Right atrium auricular region (tissue), 2 donors: ENCODE data around the gene ZNF362. TPM values are rescaled to one million over a fixed set of nuclear protein-coding genes. Genes with fewer than 3 reads are reported as not detected.

Experiments
- DNase-seq: peaks from one replicate; pipeline ENCODE4 v3.0.0-alpha.2; 2019; ENCODE audit warnings: low spot score
- H3K27ac ChIP-seq, 2 donors: fragments of 200-600 bp; sonication (generic); 1 replicate in 1 of 2; 2 replicates in 1 of 2; pipeline ENCODE4 v1.5.1; 2016 to 2019
- H3K27me3 ChIP-seq, 2 donors: fragments of 200-600 bp; sonication (generic); one replicate each; pipeline versions ENCODE4 v1.5.1 to v1.6.0; 2017 to 2019
- H3K36me3 ChIP-seq: fragments of 200-600 bp; sonication (generic); one replicate; pipeline ENCODE4 v1.5.1; 2016
- H3K4me1 ChIP-seq, 2 donors: fragments of 200-600 bp; sonication (generic); one replicate each; pipeline versions ENCODE4 v1.5.1 to v1.6.0; 2017 to 2019
- H3K4me3 ChIP-seq, 2 donors: fragments of 200-600 bp; sonication (generic); 1 replicate in 1 of 2; 2 replicates in 1 of 2; pipeline ENCODE4 v1.5.1; 2017 to 2019; ENCODE audit warnings: mild to moderate bottlenecking in 1 of 2, moderate library complexity in 1 of 2
- H3K9me3 ChIP-seq, 2 donors: fragments of 200-600 bp; sonication (generic); one replicate each; pipeline ENCODE4 v1.5.1; 2019
- total RNA-seq, 2 donors: library from RNA; depleted of rRNA; stranded (reverse); fragments of >200 nt; gene quantifications; one replicate each; pipeline ENCODE4 v1.1.0, GENCODE V29; 2016
- TF ChIP-seq, protein P1 (sequence below), 2 donors: fragments of 200-600 bp; sonication (generic); IDR thresholded peaks; one replicate each; pipeline ENCODE4 v1.5.1; 2019; ENCODE audit warnings: antibody characterized with exemption in 2 of 2

ZNF362 gene
- total RNA-seq, 2 donors from 2014 or later = 23.5 to 50.5 TPM

- DNase-seq = no peak
- Histone ChIP-seq H3K4me3 (no peak overlapping the region), H3K27me3 (no peaks in the 10 kb centered on the region), H3K9me3 (no peaks in the 10 kb centered on the region), H3K36me3 (no peaks in the 10 kb centered on the region), H3K4me1 (no peaks in the 10 kb centered on the region), H3K27ac (no peak overlapping the region)
- TF ChIP-seq, protein P1, sequence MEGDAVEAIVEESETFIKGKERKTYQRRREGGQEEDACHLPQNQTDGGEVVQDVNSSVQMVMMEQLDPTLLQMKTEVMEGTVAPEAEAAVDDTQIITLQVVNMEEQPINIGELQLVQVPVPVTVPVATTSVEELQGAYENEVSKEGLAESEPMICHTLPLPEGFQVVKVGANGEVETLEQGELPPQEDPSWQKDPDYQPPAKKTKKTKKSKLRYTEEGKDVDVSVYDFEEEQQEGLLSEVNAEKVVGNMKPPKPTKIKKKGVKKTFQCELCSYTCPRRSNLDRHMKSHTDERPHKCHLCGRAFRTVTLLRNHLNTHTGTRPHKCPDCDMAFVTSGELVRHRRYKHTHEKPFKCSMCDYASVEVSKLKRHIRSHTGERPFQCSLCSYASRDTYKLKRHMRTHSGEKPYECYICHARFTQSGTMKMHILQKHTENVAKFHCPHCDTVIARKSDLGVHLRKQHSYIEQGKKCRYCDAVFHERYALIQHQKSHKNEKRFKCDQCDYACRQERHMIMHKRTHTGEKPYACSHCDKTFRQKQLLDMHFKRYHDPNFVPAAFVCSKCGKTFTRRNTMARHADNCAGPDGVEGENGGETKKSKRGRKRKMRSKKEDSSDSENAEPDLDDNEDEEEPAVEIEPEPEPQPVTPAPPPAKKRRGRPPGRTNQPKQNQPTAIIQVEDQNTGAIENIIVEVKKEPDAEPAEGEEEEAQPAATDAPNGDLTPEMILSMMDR (IDR thresholded peaks at IDR 0.05) = no peak
Observed at GRCh38 chr1:33241866-33242265, 14.4 kb upstream of the ZNF362 start.

DNA sequence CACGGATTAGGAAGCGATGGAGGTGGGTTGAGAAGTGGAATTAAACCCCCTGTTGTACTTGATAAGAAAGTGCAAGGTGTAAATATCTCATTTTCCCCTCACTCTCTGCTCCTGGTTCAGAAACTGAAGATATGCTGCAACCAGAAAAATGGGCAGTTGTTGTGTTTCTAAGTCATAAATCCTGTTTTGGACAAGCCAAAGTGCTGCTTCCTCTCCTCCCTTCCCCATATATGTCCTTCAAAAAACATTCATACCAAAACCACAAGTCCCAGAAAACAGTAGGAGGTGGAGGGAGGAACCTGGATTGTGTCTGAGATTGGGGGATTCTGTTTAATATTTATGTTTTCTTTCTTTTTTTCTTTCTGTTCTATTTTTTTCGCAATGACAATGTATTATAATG, 13.6 kb upstream of the ZNF362 start:
- Histone ChIP-seq H3K27me3 (no peaks in the 10 kb centered on the region), H3K9me3 (no peaks in the 10 kb centered on the region), H3K4me3 (no peak overlapping the region), H3K36me3 (no peaks in the 10 kb centered on the region), H3K4me1 (no peaks in the 10 kb centered on the region), H3K27ac (no peak overlapping the region)
- DNase-seq = no peak
- TF ChIP-seq, protein P1 (IDR thresholded peaks at IDR 0.05) = no peak

- no peak for DNase-seq
- Histone ChIP-seq H3K27me3 (no peaks in the 10 kb centered on the region), H3K9me3 (no peaks in the 10 kb centered on the region), H3K4me1 (no peaks in the 10 kb centered on the region), H3K36me3 (no peaks in the 10 kb centered on the region), H3K4me3 (no peak overlapping the region), H3K27ac (no peak overlapping the region)
- TF ChIP-seq, protein P1 (IDR thresholded peaks at IDR 0.05) = no peak
Observed at GRCh38 chr1:33244143-33244808, 12.0 kb upstream of the ZNF362 start.

DNA sequence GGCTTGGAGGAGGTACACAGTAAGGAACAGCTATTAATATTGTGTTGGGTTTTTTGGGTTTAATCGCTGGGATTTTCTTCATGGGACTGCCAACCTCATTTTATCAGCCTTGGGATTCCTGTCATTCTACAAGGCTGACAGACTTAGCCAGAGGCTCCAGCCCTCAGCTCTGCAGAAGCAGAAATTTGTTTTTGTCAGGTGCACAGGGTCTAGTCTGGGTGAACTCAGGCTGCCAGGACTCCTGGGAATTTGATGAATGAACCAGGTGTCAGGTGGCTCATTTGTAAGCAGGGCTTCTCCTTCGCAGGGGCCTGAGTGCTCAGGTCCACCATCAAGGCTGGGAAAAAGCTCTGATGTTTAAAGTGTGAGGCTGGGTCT, 11.5 kb upstream of the ZNF362 start:
- H3K4me3 ChIP-seq = no peak overlapping the region
- H3K9me3 ChIP-seq = no peaks in the 10 kb centered on the region
- H3K36me3 ChIP-seq = no peaks in the 10 kb centered on the region
- no peaks in the 10 kb centered on the region for H3K27me3 ChIP-seq
- H3K4me1 ChIP-seq = no peaks in the 10 kb centered on the region
- H3K27ac ChIP-seq = no peak overlapping the region
- TF ChIP-seq, protein P1 (IDR thresholded peaks at IDR 0.05) = no peak
- DNase-seq = no peak

GRCh38 chr1:33246171-33246570, 10.1 kb upstream of the ZNF362 start:
- Histone ChIP-seq H3K36me3 (no peaks in the 10 kb centered on the region), H3K9me3 (no peaks in the 10 kb centered on the region), H3K4me3 (no peak overlapping the region), H3K27me3 (no peaks in the 10 kb centered on the region), H3K4me1 (no peaks in the 10 kb centered on the region), H3K27ac (no peak overlapping the region)
- TF ChIP-seq, protein P1 (IDR thresholded peaks at IDR 0.05) = no peak
- no peak for DNase-seq

DNA sequence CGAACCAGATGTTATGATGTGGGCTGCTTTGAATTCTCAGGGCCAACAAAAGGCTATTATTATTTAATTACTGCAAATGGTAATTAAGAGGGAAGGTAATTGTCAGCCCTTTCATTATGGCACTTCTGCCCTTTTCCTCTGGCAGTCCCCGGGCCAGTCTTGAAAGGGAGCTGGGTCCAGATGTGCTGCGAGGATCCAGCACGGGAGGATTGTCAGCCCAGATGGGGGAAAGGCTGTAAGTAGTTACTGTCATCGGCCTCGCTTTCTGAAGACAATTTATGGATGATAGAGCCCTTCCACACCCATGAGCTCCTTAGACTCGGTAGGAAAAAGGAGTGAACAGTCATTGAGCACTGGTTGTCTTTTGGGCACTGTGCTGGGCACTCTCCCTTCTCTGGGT, 8.7 kb upstream of the ZNF362 start:
- H3K27ac ChIP-seq = no peak overlapping the region
- no peaks in the 10 kb centered on the region for H3K4me1 ChIP-seq
- no peak overlapping the region for H3K4me3 ChIP-seq
- TF ChIP-seq, protein P1 (IDR thresholded peaks at IDR 0.05) = no peak
- no peak for DNase-seq
- no peaks in the 10 kb centered on the region for H3K9me3 ChIP-seq
- H3K36me3 ChIP-seq = no peaks in the 10 kb centered on the region
- H3K27me3 ChIP-seq = no peaks in the 10 kb centered on the region
